Panc1 (cell line): Measurements from ENCODE around the gene CDK13. TPM values are rescaled to one million over a fixed set of nuclear protein-coding genes. Genes with fewer than 3 reads are reported as not detected.

Experiments
- ATAC-seq: fragments of 200-7000 bp; cut with Tn5 transposase; 2 replicates; pipeline ENCODE4 v1.9.1; 2020; ENCODE audit warnings: mild to moderate bottlenecking, moderate library complexity
- BruUV-seq: library from RNA; stranded (reverse); fragments of 400-500 nt; replicated peaks from 2 replicates; lab custom pipeline; 2021; lab: Mats Ljungman, UMichigan
- CTCF ChIA-PET: fragments of 300-600 bp; sonication (Branson Sonifier 250); formaldehyde crosslinking; loops from one replicate; lab custom pipeline; 2022; ENCODE audit warnings: antibody characterized with exemption; lab: Charles Lee
- POLR2A ChIA-PET: fragments of 300-600 bp; sonication (Branson Sonifier 250); formaldehyde crosslinking; loops from one replicate; lab custom pipeline; 2022; ENCODE audit warnings: antibody characterized with exemption; lab: Charles Lee
- DNase-seq: peaks from one replicate; pipeline ENCODE4 v3.0.0-alpha.2; 2010; ENCODE audit warnings: low read depth, low spot score
- H3K27ac ChIP-seq: 2 replicates; pipeline ENCODE4 v1.5.1; 2011; ENCODE audit warnings: mild to moderate bottlenecking, low read length, inconsistent platforms
- H3K27me3 ChIP-seq: fragments of 200-500 bp; sonication (Bioruptor generic); 2 replicates; pipeline ENCODE4 v1.6.0; 2014; ENCODE audit warnings: low read length, inconsistent platforms; ENCODE audit not compliant: control insufficient read depth, insufficient read depth
- H3K36me3 ChIP-seq: fragments of 200-500 bp; sonication (Bioruptor generic); 2 replicates; pipeline ENCODE4 v1.5.1; 2014; ENCODE audit warnings: inconsistent platforms, mild to moderate bottlenecking, low read length, moderate library complexity; ENCODE audit not compliant: control insufficient read depth, insufficient read depth
- H3K4me1 ChIP-seq: 2 replicates; pipeline ENCODE4 v1.5.1; 2011; ENCODE audit warnings: inconsistent platforms, mild to moderate bottlenecking, low read length, moderate library complexity; ENCODE audit not compliant: control insufficient read depth, insufficient read depth
- H3K4me3 ChIP-seq, 2 experiments: 2 replicates each; pipeline ENCODE4 v1.5.1; 2011 to 2012; ENCODE audit warnings: low read depth in 2 of 2, low read length in 2 of 2, mild to moderate bottlenecking in 2 of 2, inconsistent platforms in 1 of 2, moderate library complexity in 1 of 2
- H3K9me3 ChIP-seq: fragments of 200-500 bp; sonication (Bioruptor generic); 2 replicates; pipeline ENCODE4 v1.5.1; 2014; ENCODE audit warnings: low read depth, mild to moderate bottlenecking, inconsistent platforms, low read length, moderate library complexity; ENCODE audit not compliant: control insufficient read depth, insufficient read depth
- CTCF ChIP-seq: fragments of 450-650 bp; IDR thresholded peaks from 2 replicates; pipeline ENCODE4 v1.5.1; 2017; ENCODE audit warnings: mild to moderate bottlenecking
- POLR2AphosphoS5 ChIP-seq: IDR thresholded peaks from 2 replicates; pipeline ENCODE4 v1.6.1; 2012; ENCODE audit warnings: mild to moderate bottlenecking, low read depth, low read length, moderate library complexity
- REST ChIP-seq, 2 experiments: IDR thresholded peaks; 2 replicates each; pipeline ENCODE4 v1.6.1; 2011 to 2012; ENCODE audit warnings: low read depth in 2 of 2, control low read depth in 1 of 2, low read length in 1 of 2, mild to moderate bottlenecking in 1 of 2, moderate library complexity in 1 of 2; ENCODE audit not compliant: insufficient read depth in 1 of 2
- SIN3A ChIP-seq: IDR thresholded peaks from 2 replicates; pipeline ENCODE4 v1.6.1; 2012; ENCODE audit warnings: low read depth, mild to moderate bottlenecking, low read length, moderate library complexity, borderline replicate concordance; ENCODE audit not compliant: insufficient read depth
- TCF7L2 ChIP-seq: IDR thresholded peaks from 2 replicates; pipeline ENCODE4 v1.6.1; 2011; ENCODE audit warnings: mild to moderate bottlenecking, low read depth, low read length, inconsistent platforms
- in situ Hi-C: cut with HindIII; loops from 2 replicates; pipeline ENCODE4 v1.10.0; 2016; ENCODE audit warnings: low sequenced_read_pairs, low pct_unique_long_range_greater_than_20kb
- intact Hi-C: fragments of 100-400 bp; cut with micrococcal nuclease; formaldehyde crosslinking; loops from one replicate; pipeline ENCODE4 v1.10.0; 2022; ENCODE audit not compliant: unreplicated experiment
- total RNA-seq: library from RNA; stranded (reverse); gene quantifications from one replicate; pipeline ENCODE4 v1.2.1, GENCODE V29; 2021; ENCODE audit not compliant: unreplicated experiment

Gene CDK13
- total RNA-seq, 1 experiment from 2014 or later = 52.0 TPM

DNA sequence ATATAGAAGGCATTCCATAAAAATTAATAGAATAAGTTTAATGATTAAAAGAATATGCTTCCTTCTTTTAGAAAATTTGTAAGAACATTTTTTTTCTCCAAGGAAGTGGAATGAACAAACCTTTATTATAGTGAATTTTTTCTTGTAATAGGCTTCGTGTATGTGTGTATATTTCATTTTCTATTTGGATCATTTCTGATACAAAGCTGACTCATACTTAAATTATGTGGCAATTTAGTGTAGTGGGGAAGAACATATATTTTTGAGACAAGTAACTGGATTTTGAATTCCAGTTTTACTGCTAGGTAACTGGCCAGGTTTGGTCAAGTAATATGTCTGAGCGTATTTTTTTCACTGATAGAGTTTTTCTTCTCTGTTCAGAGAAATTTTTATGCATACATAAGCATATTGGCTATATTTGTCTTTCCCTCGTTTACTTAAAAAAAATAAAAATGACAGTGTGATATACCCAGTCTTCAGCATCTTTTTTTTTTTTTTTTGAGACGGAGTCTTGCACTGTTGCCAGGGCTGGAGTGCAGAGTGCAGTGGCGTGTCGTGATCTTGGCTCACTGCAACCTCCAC lies 50.8 kb downstream of the CDK13 start:
- no TSS peak for BruUV-seq
- ATAC-seq (no peak), DNase-seq (no peak)
- intact Hi-C loops = no loop called here
- CTCF ChIA-PET = no interaction called here
- Histone ChIP-seq H3K27ac (no peak overlapping the region), H3K4me1 (no peaks in the 10 kb centered on the region), H3K36me3 (peaks cover 12% of the 10 kb centered on the region; the same call in 1 of the 2 replicates), H3K9me3 (no peaks in the 10 kb centered on the region), H3K27me3 (no peaks in the 10 kb centered on the region), H3K4me3 (no peak overlapping the region)
- in situ Hi-C loops = no loop called here
- POLR2A ChIA-PET = no interaction called here
- no peak for TF ChIP-seq CTCF
- TF ChIP-seq REST (IDR thresholded peaks at IDR 0.05; ENCODE audit: insufficient read depth in 1 of 2, low read depth in 2 of 2, low read length in 1 of 2) = no peak
- no peak for TF ChIP-seq SIN3A
- TF ChIP-seq POLR2AphosphoS5 = no peak
- TF ChIP-seq TCF7L2 = no peak

DNA sequence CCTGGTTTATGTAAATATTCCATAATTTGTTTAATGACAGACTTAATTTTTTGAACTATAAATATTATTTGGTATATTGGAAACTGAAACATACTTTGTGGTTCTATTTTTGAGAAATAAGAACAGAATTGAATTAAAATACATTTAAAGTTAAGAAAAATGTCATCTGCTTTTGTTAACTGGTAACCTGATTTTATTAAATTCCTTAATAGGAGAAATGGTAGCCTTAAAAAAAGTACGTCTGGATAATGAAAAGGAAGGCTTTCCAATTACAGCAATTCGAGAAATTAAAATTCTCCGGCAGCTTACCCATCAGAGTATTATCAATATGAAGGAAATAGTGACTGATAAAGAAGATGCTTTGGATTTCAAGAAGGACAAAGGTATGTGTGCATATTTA lies 51.6 kb downstream of the CDK13 start:
- Histone ChIP-seq H3K27me3 (no peaks in the 10 kb centered on the region), H3K4me3 (no peak overlapping the region), H3K27ac (no peak overlapping the region), H3K4me1 (no peaks in the 10 kb centered on the region), H3K36me3 (peaks cover 12% of the 10 kb centered on the region; the same call in 1 of the 2 replicates), H3K9me3 (no peaks in the 10 kb centered on the region)
- ChIA-PET CTCF (no interaction called here), POLR2A (no interaction called here)
- no peak for TF ChIP-seq SIN3A
- TF ChIP-seq POLR2AphosphoS5 = no peak
- TF ChIP-seq REST (IDR thresholded peaks at IDR 0.05; ENCODE audit: insufficient read depth in 1 of 2, low read depth in 2 of 2, low read length in 1 of 2) = no peak
- no peak for TF ChIP-seq CTCF
- no peak for TF ChIP-seq TCF7L2
- intact Hi-C loops = no loop called here
- DNase-seq (no peak), ATAC-seq (no peak)
- in situ Hi-C loops = no loop called here
- BruUV-seq = no TSS peak
